WTC11 (cell line): ENCODE measurements around the gene STON2. TPM values are rescaled to one million over a fixed set of nuclear protein-coding genes. Genes with fewer than 3 reads are reported as not detected.

Experiments
- ATAC-seq: fragments of 200-7000 bp; cut with Tn5 transposase; 2 replicates; pipeline ENCODE4 v1.10.0; 2021; ENCODE audit warnings: mild to moderate bottlenecking, moderate library complexity
- CTCF ChIA-PET: fragments of 300-600 bp; sonication (Branson Sonifier 250); formaldehyde crosslinking; loops from one replicate; lab custom pipeline; 2021; ENCODE audit warnings: antibody characterized with exemption; lab: Charles Lee
- POLR2A ChIA-PET: fragments of 350-600 bp; sonication (Branson Sonifier 250); formaldehyde crosslinking; loops from one replicate; lab custom pipeline; 2021; ENCODE audit warnings: antibody characterized with exemption; lab: Charles Lee
- DNase-seq: peaks from one replicate; pipeline ENCODE4 v3.0.0; 2021; ENCODE audit warnings: low spot score
- H3K27ac Mint-ChIP-seq: 2 replicates; pipeline ENCODE4 v1.8.0; 2021; ENCODE audit warnings: mixed read lengths
- H3K27me3 Mint-ChIP-seq: 2 replicates; pipeline ENCODE4 v1.8.0; 2021; ENCODE audit warnings: low read depth, mild to moderate bottlenecking, moderate library complexity, mixed read lengths
- H3K36me3 Mint-ChIP-seq: 2 replicates; pipeline ENCODE4 v1.8.0; 2021; ENCODE audit warnings: mixed read lengths
- H3K4me1 Mint-ChIP-seq: 2 replicates; pipeline ENCODE4 v1.8.0; 2022; ENCODE audit warnings: mixed read lengths
- H3K4me3 Mint-ChIP-seq: 2 replicates; pipeline ENCODE4 v1.8.0; 2021; ENCODE audit warnings: mild to moderate bottlenecking, moderate library complexity, mixed read lengths
- H3K9me3 Mint-ChIP-seq: 2 replicates; pipeline ENCODE4 v1.8.0; 2021; ENCODE audit warnings: mixed read lengths
- ETV6 ChIP-seq: sonication (generic); formaldehyde crosslinking; IDR thresholded peaks from 2 replicates; pipeline ENCODE4 v1.8.1; 2022; ENCODE audit warnings: mild to moderate bottlenecking, missing genetic modification reagents
- FOXK1 ChIP-seq: sonication (generic); formaldehyde crosslinking; IDR thresholded peaks from 2 replicates; pipeline ENCODE4 v1.8.0; 2022; ENCODE audit warnings: mild to moderate bottlenecking, moderate library complexity, missing genetic modification reagents
- GTF2I ChIP-seq: fragments of 250-450 bp; sonication (Bioruptor Pico); conservative IDR thresholded peaks from 2 replicates; pipeline ENCODE4 v1.4.0; 2021; ENCODE audit warnings: mild to moderate bottlenecking
- KAT7 ChIP-seq: sonication (generic); formaldehyde crosslinking; IDR thresholded peaks from 2 replicates; pipeline ENCODE4 v1.8.1; 2023; ENCODE audit warnings: missing genetic modification reagents, mild to moderate bottlenecking, borderline replicate concordance
- MXD4 ChIP-seq: fragments of 250-450 bp; sonication (Bioruptor Pico); IDR thresholded peaks from 2 replicates; pipeline ENCODE4 v1.8.0; 2021; ENCODE audit warnings: mild to moderate bottlenecking, moderate library complexity, borderline replicate concordance
- NR2C2 ChIP-seq: sonication (generic); formaldehyde crosslinking; IDR thresholded peaks from 2 replicates; pipeline ENCODE4 v1.8.0; 2022; ENCODE audit warnings: mild to moderate bottlenecking, missing genetic modification reagents
- NR3C1 ChIP-seq: sonication (generic); formaldehyde crosslinking; conservative IDR thresholded peaks from 2 replicates; pipeline ENCODE4 v1.8.1; 2023; ENCODE audit warnings: low read depth, mild to moderate bottlenecking, missing genetic modification reagents
- SP1 ChIP-seq: sonication (generic); formaldehyde crosslinking; conservative IDR thresholded peaks from 2 replicates; pipeline ENCODE4 v1.8.1; 2022; ENCODE audit warnings: missing genetic modification reagents
- TCF7 ChIP-seq: sonication (generic); formaldehyde crosslinking; IDR thresholded peaks from 2 replicates; pipeline ENCODE4 v1.8.0; 2022; ENCODE audit warnings: mild to moderate bottlenecking, low read depth, missing genetic modification reagents, moderate library complexity
- TEAD1 ChIP-seq: sonication (generic); formaldehyde crosslinking; IDR thresholded peaks from 2 replicates; pipeline ENCODE4 v1.8.0; 2022; ENCODE audit warnings: mild to moderate bottlenecking, missing genetic modification reagents
- TEAD4 ChIP-seq: sonication (generic); formaldehyde crosslinking; IDR thresholded peaks from 2 replicates; pipeline ENCODE4 v1.8.0; 2022; ENCODE audit warnings: mild to moderate bottlenecking, missing genetic modification reagents
- ZNF121 ChIP-seq: sonication (generic); formaldehyde crosslinking; IDR thresholded peaks from 2 replicates; pipeline ENCODE4 v1.8.0; 2023; ENCODE audit warnings: missing genetic modification reagents
- ZNF232 ChIP-seq: sonication (generic); formaldehyde crosslinking; IDR thresholded peaks from 2 replicates; pipeline ENCODE4 v1.8.0; 2022; ENCODE audit warnings: mild to moderate bottlenecking, missing genetic modification reagents
- ZNF416 ChIP-seq: fragments of 250-450 bp; sonication (Bioruptor Pico); IDR thresholded peaks from 2 replicates; pipeline ENCODE4 v1.9.0; 2021; ENCODE audit warnings: mild to moderate bottlenecking, inconsistent platforms
- total RNA-seq: library from RNA; stranded (reverse); gene quantifications from 3 replicates; pipeline ENCODE4 v1.2.3, GENCODE V29; 2021
- TF ChIP-seq, protein P1 (sequence below): sonication (generic); formaldehyde crosslinking; IDR thresholded peaks from 2 replicates; pipeline ENCODE4 v1.8.0; 2022; ENCODE audit warnings: missing genetic modification reagents
- TF ChIP-seq, protein P2 (sequence below): sonication (generic); formaldehyde crosslinking; IDR thresholded peaks from 2 replicates; pipeline ENCODE4 v1.8.1; 2022; ENCODE audit warnings: mild to moderate bottlenecking, missing genetic modification reagents, moderate library complexity, borderline replicate concordance
- TF ChIP-seq, protein P3 (sequence below): sonication (generic); formaldehyde crosslinking; IDR thresholded peaks from 2 replicates; pipeline ENCODE4 v1.8.1; 2023; ENCODE audit warnings: mild to moderate bottlenecking, missing genetic modification reagents, moderate library complexity
- TF ChIP-seq, protein P4 (sequence below): sonication (generic); formaldehyde crosslinking; IDR thresholded peaks from 2 replicates; pipeline ENCODE4 v1.8.0; 2022; ENCODE audit warnings: mild to moderate bottlenecking, missing genetic modification reagents
- TF ChIP-seq, protein P5 (sequence below): sonication (generic); formaldehyde crosslinking; IDR thresholded peaks from 2 replicates; pipeline ENCODE4 v1.8.1; 2022; ENCODE audit warnings: low read depth, missing genetic modification reagents, borderline replicate concordance
- TF ChIP-seq, protein P6 (sequence below): sonication (generic); formaldehyde crosslinking; IDR thresholded peaks from 2 replicates; pipeline ENCODE4 v1.8.0; 2022; ENCODE audit warnings: mild to moderate bottlenecking, missing genetic modification reagents
- TF ChIP-seq, protein P7 (sequence below): fragments of 250-450 bp; sonication (Bioruptor Pico); IDR thresholded peaks from 2 replicates; pipeline ENCODE4 v1.9.0; 2021; ENCODE audit warnings: mild to moderate bottlenecking

Gene STON2
- total RNA-seq, 1 experiment from 2014 or later, result 69.2 TPM

DNA sequence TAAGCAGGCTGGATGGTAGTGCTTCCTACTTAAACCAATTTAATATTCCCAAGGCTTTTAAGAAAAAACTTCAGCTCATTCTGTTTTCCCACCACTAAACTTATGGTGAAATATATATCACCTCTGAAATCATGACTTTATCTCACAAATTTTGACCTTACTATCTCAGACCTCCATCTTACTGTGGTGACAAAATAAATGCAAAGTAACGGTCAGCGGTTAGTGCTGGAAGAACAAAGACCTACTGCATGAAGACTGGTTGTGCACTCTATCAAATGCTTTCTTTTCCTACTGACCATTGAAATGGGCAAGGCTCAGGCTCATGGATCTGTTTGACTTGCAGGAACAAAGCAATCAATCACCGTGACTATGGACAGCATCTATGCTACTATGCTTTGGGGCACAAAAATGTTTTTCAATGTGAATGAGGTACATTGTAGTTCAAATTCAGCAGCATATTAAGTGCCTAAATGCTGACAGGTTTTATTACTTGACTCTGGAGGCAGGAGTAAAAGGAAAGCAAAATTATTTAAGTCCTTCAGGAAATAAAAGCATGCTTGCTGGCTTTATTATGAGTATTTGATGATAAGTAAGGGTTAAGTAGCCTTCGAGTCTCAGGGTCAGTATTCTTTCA, 136.2 kb downstream of the STON2 start (continued):
- TF ChIP-seq, protein P1, sequence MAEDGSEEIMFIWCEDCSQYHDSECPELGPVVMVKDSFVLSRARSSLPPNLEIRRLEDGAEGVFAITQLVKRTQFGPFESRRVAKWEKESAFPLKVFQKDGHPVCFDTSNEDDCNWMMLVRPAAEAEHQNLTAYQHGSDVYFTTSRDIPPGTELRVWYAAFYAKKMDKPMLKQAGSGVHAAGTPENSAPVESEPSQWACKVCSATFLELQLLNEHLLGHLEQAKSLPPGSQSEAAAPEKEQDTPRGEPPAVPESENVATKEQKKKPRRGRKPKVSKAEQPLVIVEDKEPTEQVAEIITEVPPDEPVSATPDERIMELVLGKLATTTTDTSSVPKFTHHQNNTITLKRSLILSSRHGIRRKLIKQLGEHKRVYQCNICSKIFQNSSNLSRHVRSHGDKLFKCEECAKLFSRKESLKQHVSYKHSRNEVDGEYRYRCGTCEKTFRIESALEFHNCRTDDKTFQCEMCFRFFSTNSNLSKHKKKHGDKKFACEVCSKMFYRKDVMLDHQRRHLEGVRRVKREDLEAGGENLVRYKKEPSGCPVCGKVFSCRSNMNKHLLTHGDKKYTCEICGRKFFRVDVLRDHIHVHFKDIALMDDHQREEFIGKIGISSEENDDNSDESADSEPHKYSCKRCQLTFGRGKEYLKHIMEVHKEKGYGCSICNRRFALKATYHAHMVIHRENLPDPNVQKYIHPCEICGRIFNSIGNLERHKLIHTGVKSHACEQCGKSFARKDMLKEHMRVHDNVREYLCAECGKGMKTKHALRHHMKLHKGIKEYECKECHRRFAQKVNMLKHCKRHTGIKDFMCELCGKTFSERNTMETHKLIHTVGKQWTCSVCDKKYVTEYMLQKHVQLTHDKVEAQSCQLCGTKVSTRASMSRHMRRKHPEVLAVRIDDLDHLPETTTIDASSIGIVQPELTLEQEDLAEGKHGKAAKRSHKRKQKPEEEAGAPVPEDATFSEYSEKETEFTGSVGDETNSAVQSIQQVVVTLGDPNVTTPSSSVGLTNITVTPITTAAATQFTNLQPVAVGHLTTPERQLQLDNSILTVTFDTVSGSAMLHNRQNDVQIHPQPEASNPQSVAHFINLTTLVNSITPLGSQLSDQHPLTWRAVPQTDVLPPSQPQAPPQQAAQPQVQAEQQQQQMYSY (CRISPR knock-in tag), result no peak
- TF ChIP-seq, protein P2, sequence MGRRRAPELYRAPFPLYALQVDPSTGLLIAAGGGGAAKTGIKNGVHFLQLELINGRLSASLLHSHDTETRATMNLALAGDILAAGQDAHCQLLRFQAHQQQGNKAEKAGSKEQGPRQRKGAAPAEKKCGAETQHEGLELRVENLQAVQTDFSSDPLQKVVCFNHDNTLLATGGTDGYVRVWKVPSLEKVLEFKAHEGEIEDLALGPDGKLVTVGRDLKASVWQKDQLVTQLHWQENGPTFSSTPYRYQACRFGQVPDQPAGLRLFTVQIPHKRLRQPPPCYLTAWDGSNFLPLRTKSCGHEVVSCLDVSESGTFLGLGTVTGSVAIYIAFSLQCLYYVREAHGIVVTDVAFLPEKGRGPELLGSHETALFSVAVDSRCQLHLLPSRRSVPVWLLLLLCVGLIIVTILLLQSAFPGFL (CRISPR knock-in tag), result no peak
- TF ChIP-seq MXD4 (CRISPR knock-in tag), result no peak
- TF ChIP-seq, protein P3, sequence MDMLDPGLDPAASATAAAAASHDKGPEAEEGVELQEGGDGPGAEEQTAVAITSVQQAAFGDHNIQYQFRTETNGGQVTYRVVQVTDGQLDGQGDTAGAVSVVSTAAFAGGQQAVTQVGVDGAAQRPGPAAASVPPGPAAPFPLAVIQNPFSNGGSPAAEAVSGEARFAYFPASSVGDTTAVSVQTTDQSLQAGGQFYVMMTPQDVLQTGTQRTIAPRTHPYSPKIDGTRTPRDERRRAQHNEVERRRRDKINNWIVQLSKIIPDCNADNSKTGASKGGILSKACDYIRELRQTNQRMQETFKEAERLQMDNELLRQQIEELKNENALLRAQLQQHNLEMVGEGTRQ (CRISPR knock-in tag), result no peak
- TF ChIP-seq, protein P4, sequence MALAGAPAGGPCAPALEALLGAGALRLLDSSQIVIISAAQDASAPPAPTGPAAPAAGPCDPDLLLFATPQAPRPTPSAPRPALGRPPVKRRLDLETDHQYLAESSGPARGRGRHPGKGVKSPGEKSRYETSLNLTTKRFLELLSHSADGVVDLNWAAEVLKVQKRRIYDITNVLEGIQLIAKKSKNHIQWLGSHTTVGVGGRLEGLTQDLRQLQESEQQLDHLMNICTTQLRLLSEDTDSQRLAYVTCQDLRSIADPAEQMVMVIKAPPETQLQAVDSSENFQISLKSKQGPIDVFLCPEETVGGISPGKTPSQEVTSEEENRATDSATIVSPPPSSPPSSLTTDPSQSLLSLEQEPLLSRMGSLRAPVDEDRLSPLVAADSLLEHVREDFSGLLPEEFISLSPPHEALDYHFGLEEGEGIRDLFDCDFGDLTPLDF (CRISPR knock-in tag), result no peak

DNA sequence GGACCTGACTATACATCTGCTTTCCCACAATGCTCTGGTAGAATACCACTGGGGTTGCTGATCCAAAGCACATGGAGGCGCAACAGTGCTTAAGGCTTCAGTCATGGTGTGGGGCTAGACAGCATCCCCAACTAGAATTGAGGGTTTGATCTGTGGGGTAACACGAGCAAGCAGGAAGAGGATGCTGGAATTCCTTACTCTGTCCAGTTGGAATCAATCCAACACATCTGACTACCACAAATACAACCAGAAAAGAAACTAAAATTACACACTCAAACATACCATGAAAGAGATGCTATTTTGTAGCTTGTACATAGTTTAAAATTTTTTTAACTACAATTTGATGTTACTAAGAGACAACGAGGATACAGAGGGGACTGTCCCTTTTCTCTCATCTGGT, 138.9 kb downstream of the STON2 start:
- POLR2A ChIA-PET, result no interaction called here
- no peak overlapping the region for H3K4me3 Mint-ChIP-seq
- CTCF ChIA-PET, result no interaction called here
- H3K27me3 Mint-ChIP-seq, result no peaks in the 10 kb centered on the region
- ATAC-seq, result no peak
- no peaks in the 10 kb centered on the region; the same call in 1 of the 2 replicates for H3K9me3 Mint-ChIP-seq
- H3K4me1 Mint-ChIP-seq, result peaks cover 40% of the 10 kb centered on the region
- no peak overlapping the region for H3K27ac Mint-ChIP-seq
- TF ChIP-seq ZNF121 (CRISPR knock-in tag), result no peak
- TF ChIP-seq KAT7 (CRISPR knock-in tag), result no peak
- no peak for TF ChIP-seq TEAD1 (CRISPR knock-in tag)
- TF ChIP-seq, protein P5, sequence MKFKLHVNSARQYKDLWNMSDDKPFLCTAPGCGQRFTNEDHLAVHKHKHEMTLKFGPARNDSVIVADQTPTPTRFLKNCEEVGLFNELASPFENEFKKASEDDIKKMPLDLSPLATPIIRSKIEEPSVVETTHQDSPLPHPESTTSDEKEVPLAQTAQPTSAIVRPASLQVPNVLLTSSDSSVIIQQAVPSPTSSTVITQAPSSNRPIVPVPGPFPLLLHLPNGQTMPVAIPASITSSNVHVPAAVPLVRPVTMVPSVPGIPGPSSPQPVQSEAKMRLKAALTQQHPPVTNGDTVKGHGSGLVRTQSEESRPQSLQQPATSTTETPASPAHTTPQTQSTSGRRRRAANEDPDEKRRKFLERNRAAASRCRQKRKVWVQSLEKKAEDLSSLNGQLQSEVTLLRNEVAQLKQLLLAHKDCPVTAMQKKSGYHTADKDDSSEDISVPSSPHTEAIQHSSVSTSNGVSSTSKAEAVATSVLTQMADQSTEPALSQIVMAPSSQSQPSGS, result no peak
- no peak for TF ChIP-seq SP1
- TF ChIP-seq TEAD4 (CRISPR knock-in tag), result no peak
- TF ChIP-seq FOXK1 (CRISPR knock-in tag), result no peak
- no peak for TF ChIP-seq ZNF232 (CRISPR knock-in tag)
- TF ChIP-seq, protein P6, sequence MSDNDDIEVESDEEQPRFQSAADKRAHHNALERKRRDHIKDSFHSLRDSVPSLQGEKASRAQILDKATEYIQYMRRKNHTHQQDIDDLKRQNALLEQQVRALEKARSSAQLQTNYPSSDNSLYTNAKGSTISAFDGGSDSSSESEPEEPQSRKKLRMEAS (CRISPR knock-in tag), result no peak
- no peak for TF ChIP-seq ETV6 (CRISPR knock-in tag)
- TF ChIP-seq NR2C2 (CRISPR knock-in tag), result no peak
- TF ChIP-seq NR3C1 (CRISPR knock-in tag), result no peak
- TF ChIP-seq TCF7, result no peak
- no peak for TF ChIP-seq GTF2I (CRISPR knock-in tag)
- TF ChIP-seq ZNF416 (CRISPR knock-in tag), result no peak
- TF ChIP-seq, protein P1 (CRISPR knock-in tag), result no peak
- TF ChIP-seq, protein P7, sequence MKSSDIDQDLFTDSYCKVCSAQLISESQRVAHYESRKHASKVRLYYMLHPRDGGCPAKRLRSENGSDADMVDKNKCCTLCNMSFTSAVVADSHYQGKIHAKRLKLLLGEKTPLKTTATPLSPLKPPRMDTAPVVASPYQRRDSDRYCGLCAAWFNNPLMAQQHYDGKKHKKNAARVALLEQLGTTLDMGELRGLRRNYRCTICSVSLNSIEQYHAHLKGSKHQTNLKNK (CRISPR knock-in tag), result no peak
- TF ChIP-seq, all 79 proteins: peak for 0
- peaks cover 12% of the 10 kb centered on the region for H3K36me3 Mint-ChIP-seq
- DNase-seq, result no peak
